ENCODE results near the gene DOC2A. TPM values are rescaled to one million over a fixed set of nuclear protein-coding genes. Genes with fewer than 3 reads are reported as not detected.

DOC2A gene
- total RNA-seq (2021; ENCODE audit: unreplicated experiment) = 3.2 TPM
- 8.3 TPM for polyA plus RNA-seq (2012; ENCODE audit: insufficient read length)
- percentile 31 among the genes with signal in this experiment for Bru-seq, nascent RNA
- percentile 38 among the genes with signal in this experiment for BruChase-seq, experiment 1, labeled RNA remaining after a 2-hour chase
- BruChase-seq, experiment 2, labeled RNA remaining after a 6-hour chase = percentile 46 among the genes with signal in this experiment
- long read RNA-seq, partial matches to known transcripts = 0 of 1 reads
- long read RNA-seq, other reads (novel, unspliced or antisense) = 1 of 1 reads

GRCh38 chr16:30010844-30011713, at the start of gene DOC2A:
Gene DOC2A (minus strand): TSS chr16:30011027. CDS start chr16:30010222, 805 bp downstream.
- Histone ChIP-seq H3K36me3 (ENCODE audit: control insufficient read depth, insufficient read depth, low read length) (no peaks in the 10 kb centered on the region), H3K4me1 (ENCODE audit: control insufficient read depth, insufficient read depth, low read length) (no peaks in the 10 kb centered on the region), H3K4me3 (ENCODE audit: low read depth in 2 of 2, low read length in 2 of 2) (peak within 1 kb of the TSS; percentile 40 to 51), H3K9me3 (ENCODE audit: control insufficient read depth, insufficient read depth, low read depth, low read length) (no peaks in the 10 kb centered on the region), H3K27me3 (ENCODE audit: control insufficient read depth, insufficient read depth, low read length) (no peaks in the 10 kb centered on the region), H3K27ac (ENCODE audit: low read length) (no peak within 1 kb of the TSS)
- CTCF ChIA-PET = interaction anchor here (0.6 kb wide), 1 partner anchor 1030 kb away, joined by 3 read pairs; no protein-coding TSS in a partner anchor
- no TSS peak for BruUV-seq (replicated peaks)
- intact Hi-C loops (cut with micrococcal nuclease; ENCODE audit: unreplicated experiment) = no loop called here
- in situ Hi-C loops (cut with HindIII; ENCODE audit: low pct_unique_long_range_greater_than_20kb, low sequenced_read_pairs) = no loop called here
- no peak for TF ChIP-seq TCF7L2 (IDR thresholded peaks at IDR 0.05; ENCODE audit: low read depth, low read length)
- TF ChIP-seq, protein P1, sequence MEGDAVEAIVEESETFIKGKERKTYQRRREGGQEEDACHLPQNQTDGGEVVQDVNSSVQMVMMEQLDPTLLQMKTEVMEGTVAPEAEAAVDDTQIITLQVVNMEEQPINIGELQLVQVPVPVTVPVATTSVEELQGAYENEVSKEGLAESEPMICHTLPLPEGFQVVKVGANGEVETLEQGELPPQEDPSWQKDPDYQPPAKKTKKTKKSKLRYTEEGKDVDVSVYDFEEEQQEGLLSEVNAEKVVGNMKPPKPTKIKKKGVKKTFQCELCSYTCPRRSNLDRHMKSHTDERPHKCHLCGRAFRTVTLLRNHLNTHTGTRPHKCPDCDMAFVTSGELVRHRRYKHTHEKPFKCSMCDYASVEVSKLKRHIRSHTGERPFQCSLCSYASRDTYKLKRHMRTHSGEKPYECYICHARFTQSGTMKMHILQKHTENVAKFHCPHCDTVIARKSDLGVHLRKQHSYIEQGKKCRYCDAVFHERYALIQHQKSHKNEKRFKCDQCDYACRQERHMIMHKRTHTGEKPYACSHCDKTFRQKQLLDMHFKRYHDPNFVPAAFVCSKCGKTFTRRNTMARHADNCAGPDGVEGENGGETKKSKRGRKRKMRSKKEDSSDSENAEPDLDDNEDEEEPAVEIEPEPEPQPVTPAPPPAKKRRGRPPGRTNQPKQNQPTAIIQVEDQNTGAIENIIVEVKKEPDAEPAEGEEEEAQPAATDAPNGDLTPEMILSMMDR (IDR thresholded peaks at IDR 0.05) = no peak
- no peak for TF ChIP-seq REST (IDR thresholded peaks at IDR 0.05; ENCODE audit: insufficient read depth in 1 of 2, low read depth in 2 of 2, low read length in 1 of 2)
- TF ChIP-seq SIN3A (IDR thresholded peaks at IDR 0.05; ENCODE audit: borderline replicate concordance, insufficient read depth, low read depth, low read length) = no peak
- no peak for TF ChIP-seq POLR2AphosphoS5 (IDR thresholded peaks at IDR 0.05; ENCODE audit: low read depth, low read length)
- ATAC-seq (peak; percentile 67), DNase-seq (ENCODE audit: low read depth, low spot score) (no peak)
- POLR2A ChIA-PET = interaction anchor here (0.6 kb wide), 2 partner anchors 123 to 191 kb away, joined by 6 to 8 read pairs; no protein-coding TSS in a partner anchor

- Histone ChIP-seq H3K4me1 (ENCODE audit: control insufficient read depth, insufficient read depth, low read length) (peaks cover 15% of the 10 kb centered on the region), H3K27ac (ENCODE audit: low read length) (no peak overlapping the region), H3K4me3 (ENCODE audit: low read depth in 2 of 2, low read length in 2 of 2) (no peak overlapping the region), H3K27me3 (ENCODE audit: control insufficient read depth, insufficient read depth, low read length) (no peaks in the 10 kb centered on the region), H3K9me3 (ENCODE audit: control insufficient read depth, insufficient read depth, low read depth, low read length) (no peaks in the 10 kb centered on the region), H3K36me3 (ENCODE audit: control insufficient read depth, insufficient read depth, low read length) (no peaks in the 10 kb centered on the region; the same call in 1 of the 2 replicates)
- ChIA-PET POLR2A (interaction anchor here (0.6 kb wide), 1 partner anchor 309 kb away, joined by 10 read pairs; no protein-coding TSS in a partner anchor), CTCF (no interaction called here)
- TF ChIP-seq SIN3A (IDR thresholded peaks at IDR 0.05; ENCODE audit: borderline replicate concordance, insufficient read depth, low read depth, low read length) (no peak), REST (IDR thresholded peaks at IDR 0.05; ENCODE audit: insufficient read depth in 1 of 2, low read depth in 2 of 2, low read length in 1 of 2) (no peak), TCF7L2 (IDR thresholded peaks at IDR 0.05; ENCODE audit: low read depth, low read length) (no peak), POLR2AphosphoS5 (IDR thresholded peaks at IDR 0.05; ENCODE audit: low read depth, low read length) (no peak)
- TF ChIP-seq, protein P1 (IDR thresholded peaks at IDR 0.05) = no peak
- ATAC-seq (no peak), DNase-seq (ENCODE audit: low read depth, low spot score) (no peak)
- in situ Hi-C loops (cut with HindIII; ENCODE audit: low pct_unique_long_range_greater_than_20kb, low sequenced_read_pairs) (no loop called here), intact Hi-C loops (cut with micrococcal nuclease; ENCODE audit: unreplicated experiment) (no loop called here)
- BruUV-seq (replicated peaks) = no TSS peak
These were observed 49.5 kb upstream of the DOC2A start for GRCh38 chr16:30060346-30060745.
